ENCODE results near the gene NDC1.
"Not testable (repeated sequence)": the region's sequence is repeated elsewhere in the genome, so short reads cannot be mapped to it uniquely, and the experiment has no call there.

Gene NDC1

DNA sequence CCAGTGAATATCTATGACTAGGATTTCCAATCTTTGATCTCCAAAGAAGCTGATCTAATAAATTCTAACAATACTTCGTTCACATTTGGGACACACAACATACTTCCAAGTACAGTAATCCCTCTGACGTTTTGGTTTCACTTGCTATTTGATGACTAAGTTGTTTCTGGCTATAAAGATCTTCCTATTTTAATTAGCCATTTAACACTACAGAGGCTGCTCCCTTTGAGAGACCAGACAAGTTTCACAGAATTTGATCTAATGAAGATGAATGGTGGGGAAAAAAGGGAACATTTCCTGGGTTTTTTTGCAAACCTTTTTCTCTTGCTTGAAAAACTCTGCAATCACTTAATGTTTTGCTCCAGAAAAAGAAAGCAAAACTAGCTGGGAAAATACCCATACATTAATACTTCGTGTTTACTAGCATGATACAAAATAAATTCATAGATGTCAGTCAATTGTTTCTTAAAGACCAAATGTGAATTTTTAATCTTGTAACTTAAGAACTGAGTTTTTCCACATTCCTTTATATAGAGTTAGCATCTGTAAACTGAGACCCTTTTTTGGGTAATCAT, 71.2 kb downstream of the NDC1 start:
- Histone ChIP-seq H3K4me1 (ENCODE audit: control insufficient read depth, insufficient read depth, low read length) (no peaks in the 10 kb centered on the region), H3K9me3 (ENCODE audit: control insufficient read depth in 2 of 2, low read length in 2 of 2) (no peaks in the 10 kb centered on the region), H3K36me3 (ENCODE audit: control insufficient read depth in 2 of 2, insufficient read depth in 2 of 2, low read length in 2 of 2) (peaks cover 0 to 5% of the 10 kb centered on the region in 2 donors), H3K4me3 (ENCODE audit: low read length in 2 of 2) (no peak overlapping the region), H3K27ac (ENCODE audit: low read length) (no peak overlapping the region), H3K27me3 (ENCODE audit: control insufficient read depth in 1 of 2, insufficient read depth in 2 of 2, low read length in 2 of 2) (no peaks in the 10 kb centered on the region), H3K9ac (ENCODE audit: low read length in 2 of 2) (no peak overlapping the region)

- no peaks in the 10 kb centered on the region for H3K4me1 ChIP-seq (ENCODE audit: control insufficient read depth, insufficient read depth, low read length)
- H3K27ac ChIP-seq (ENCODE audit: low read length) = no peak overlapping the region
- no peaks in the 10 kb centered on the region for H3K9me3 ChIP-seq (ENCODE audit: control insufficient read depth in 2 of 2, low read length in 2 of 2)
- H3K27me3 ChIP-seq (ENCODE audit: control insufficient read depth in 1 of 2, insufficient read depth in 2 of 2, low read length in 2 of 2) = no peaks in the 10 kb centered on the region
- H3K4me3 ChIP-seq (ENCODE audit: low read length in 2 of 2) = no peak overlapping the region
- H3K36me3 ChIP-seq (ENCODE audit: control insufficient read depth in 2 of 2, insufficient read depth in 2 of 2, low read length in 2 of 2) = peaks cover 0 to 4% of the 10 kb centered on the region in 2 donors
- H3K9ac ChIP-seq (ENCODE audit: low read length in 2 of 2) = no peak overlapping the region
Measured at GRCh38 chr1:53766194-53766742, 71.8 kb downstream of the NDC1 start.

DNA sequence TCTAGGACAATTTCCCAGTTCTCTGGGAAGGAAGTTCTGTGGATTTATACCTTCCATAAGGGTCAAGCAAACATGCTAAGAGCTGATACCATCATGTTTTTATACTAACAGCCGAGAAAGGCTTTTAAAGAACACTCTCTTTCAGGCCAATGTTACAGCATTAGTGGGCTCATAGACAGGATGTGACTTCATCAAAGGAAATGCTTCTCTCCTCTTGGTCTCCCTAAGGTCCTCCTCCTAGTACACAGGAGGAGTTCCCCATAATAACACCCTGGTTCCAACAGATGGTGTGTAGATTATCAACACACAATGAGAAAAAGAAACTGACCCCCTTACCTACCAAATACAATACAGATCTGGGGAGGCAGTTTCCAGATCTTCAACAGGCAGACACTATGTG, 72.4 kb downstream of the NDC1 start:
- H3K9ac ChIP-seq (ENCODE audit: low read length in 2 of 2) = no peak overlapping the region
- H3K27me3 ChIP-seq (ENCODE audit: control insufficient read depth in 1 of 2, insufficient read depth in 2 of 2, low read length in 2 of 2) = no peaks in the 10 kb centered on the region
- no peak overlapping the region for H3K27ac ChIP-seq (ENCODE audit: low read length)
- H3K9me3 ChIP-seq (ENCODE audit: control insufficient read depth in 2 of 2, low read length in 2 of 2) = no peaks in the 10 kb centered on the region
- no peak overlapping the region for H3K4me3 ChIP-seq (ENCODE audit: low read length in 2 of 2)
- H3K36me3 ChIP-seq (ENCODE audit: control insufficient read depth in 2 of 2, insufficient read depth in 2 of 2, low read length in 2 of 2) = no peaks in the 10 kb centered on the region
- no peaks in the 10 kb centered on the region for H3K4me1 ChIP-seq (ENCODE audit: control insufficient read depth, insufficient read depth, low read length)

DNA sequence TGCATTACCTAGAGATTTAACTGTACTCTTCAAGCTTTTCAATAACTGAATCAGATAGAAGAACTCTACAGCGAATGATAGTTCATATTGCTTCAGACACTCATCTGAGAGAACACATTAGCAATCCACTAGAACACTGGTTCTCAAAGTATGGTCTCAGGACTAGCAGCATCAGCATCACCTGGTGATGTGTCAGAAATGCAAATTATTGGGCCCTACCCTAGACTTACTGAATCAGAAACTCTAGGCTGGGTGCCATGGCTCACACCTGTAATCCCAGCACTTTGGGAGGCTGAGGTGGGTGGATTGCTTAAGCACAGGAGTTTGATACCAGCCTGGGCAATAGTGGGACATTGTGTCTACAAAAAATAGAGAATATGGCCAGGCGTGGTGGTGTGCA, 74.2 kb downstream of the NDC1 start:
- H3K4me3 ChIP-seq (ENCODE audit: low read length in 2 of 2) = no peak overlapping the region
- no peaks in the 10 kb centered on the region for H3K36me3 ChIP-seq (ENCODE audit: control insufficient read depth in 2 of 2, insufficient read depth in 2 of 2, low read length in 2 of 2)
- H3K27me3 ChIP-seq (ENCODE audit: control insufficient read depth in 1 of 2, insufficient read depth in 2 of 2, low read length in 2 of 2) = no peaks in the 10 kb centered on the region
- no peaks in the 10 kb centered on the region for H3K9me3 ChIP-seq (ENCODE audit: control insufficient read depth in 2 of 2, low read length in 2 of 2)
- H3K9ac ChIP-seq (ENCODE audit: low read length in 2 of 2) = no peak overlapping the region
- H3K4me1 ChIP-seq (ENCODE audit: control insufficient read depth, insufficient read depth, low read length) = no peaks in the 10 kb centered on the region
- no peak overlapping the region for H3K27ac ChIP-seq (ENCODE audit: low read length)

- H3K27me3 ChIP-seq (ENCODE audit: control insufficient read depth in 1 of 2, insufficient read depth in 2 of 2, low read length in 2 of 2) = no peaks in the 10 kb centered on the region
- H3K27ac ChIP-seq (ENCODE audit: low read length) = no peak overlapping the region
- no peak overlapping the region for H3K4me3 ChIP-seq (ENCODE audit: low read length in 2 of 2)
- no peaks in the 10 kb centered on the region for H3K4me1 ChIP-seq (ENCODE audit: control insufficient read depth, insufficient read depth, low read length)
- no peaks in the 10 kb centered on the region for H3K9me3 ChIP-seq (ENCODE audit: control insufficient read depth in 2 of 2, low read length in 2 of 2)
- no peaks in the 10 kb centered on the region for H3K36me3 ChIP-seq (ENCODE audit: control insufficient read depth in 2 of 2, insufficient read depth in 2 of 2, low read length in 2 of 2)
- H3K9ac ChIP-seq (ENCODE audit: low read length in 2 of 2) = no peak overlapping the region
Measured at GRCh38 chr1:53763461-53763860, 74.6 kb downstream of the NDC1 start.

- not testable (repeated sequence) for H3K9ac ChIP-seq (ENCODE audit: low read length in 2 of 2); H3K36me3 ChIP-seq (ENCODE audit: control insufficient read depth in 2 of 2, insufficient read depth in 2 of 2, low read length in 2 of 2); H3K27me3 ChIP-seq (ENCODE audit: control insufficient read depth in 1 of 2, insufficient read depth in 2 of 2, low read length in 2 of 2); H3K4me3 ChIP-seq (ENCODE audit: low read length in 2 of 2); H3K4me1 ChIP-seq (ENCODE audit: control insufficient read depth, insufficient read depth, low read length); H3K9me3 ChIP-seq (ENCODE audit: control insufficient read depth in 2 of 2, low read length in 2 of 2); H3K27ac ChIP-seq (ENCODE audit: low read length)
Measured at GRCh38 chr1:53760497-53760896, 77.6 kb downstream of the NDC1 start.

- Histone ChIP-seq H3K4me1 (ENCODE audit: control insufficient read depth, insufficient read depth, low read length) (no peaks in the 10 kb centered on the region), H3K4me3 (ENCODE audit: low read length in 2 of 2) (no peak overlapping the region), H3K9me3 (ENCODE audit: control insufficient read depth in 2 of 2, low read length in 2 of 2) (no peaks in the 10 kb centered on the region), H3K36me3 (ENCODE audit: control insufficient read depth in 2 of 2, insufficient read depth in 2 of 2, low read length in 2 of 2) (no peaks in the 10 kb centered on the region), H3K27ac (ENCODE audit: low read length) (no peak overlapping the region), H3K27me3 (ENCODE audit: control insufficient read depth in 1 of 2, insufficient read depth in 2 of 2, low read length in 2 of 2) (no peaks in the 10 kb centered on the region), H3K9ac (ENCODE audit: low read length in 2 of 2) (no peak overlapping the region)
Measured at GRCh38 chr1:53755874-53756273, 82.2 kb downstream of the NDC1 start.

DNA sequence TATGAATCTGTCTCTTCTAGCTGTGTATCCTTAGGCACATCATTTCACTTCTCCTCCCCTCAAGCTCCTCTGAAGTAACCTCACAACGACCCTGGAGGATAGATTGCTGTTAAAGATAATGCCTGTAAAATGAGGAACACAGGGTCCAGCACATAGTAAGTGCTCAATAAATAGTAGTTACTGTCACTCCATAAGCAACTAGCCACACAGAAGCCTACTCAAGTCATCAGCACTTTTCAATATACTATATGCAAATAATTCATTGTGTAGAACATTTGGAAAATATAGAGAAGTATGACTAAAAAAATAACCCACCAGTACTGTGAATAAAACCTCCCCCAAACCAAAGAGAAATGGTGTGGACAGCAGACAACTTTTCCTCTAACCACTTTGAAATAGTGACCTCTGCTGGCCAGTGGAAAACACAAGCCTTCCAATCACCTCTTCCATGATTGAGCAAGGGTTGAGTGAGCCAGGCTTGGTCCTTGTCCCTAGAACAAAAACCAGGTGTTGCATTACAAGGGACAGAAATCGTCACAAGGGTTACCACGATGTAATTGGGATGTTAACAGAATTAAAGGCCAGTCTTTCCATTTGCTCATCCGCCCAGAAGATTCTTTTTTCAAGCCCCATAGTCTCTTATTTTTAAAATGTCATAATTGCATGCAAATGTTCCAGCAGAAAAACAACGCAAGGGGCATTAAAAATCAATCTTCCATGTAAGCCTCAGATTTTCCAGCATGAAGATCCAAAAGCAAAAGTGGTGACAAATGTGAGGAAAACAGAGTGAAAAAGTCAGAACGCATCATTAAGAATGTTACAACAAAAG, 83.4 kb downstream of the NDC1 start:
- H3K9me3 ChIP-seq (ENCODE audit: control insufficient read depth in 2 of 2, low read length in 2 of 2) = no peaks in the 10 kb centered on the region
- no peak overlapping the region for H3K4me3 ChIP-seq (ENCODE audit: low read length in 2 of 2)
- no peaks in the 10 kb centered on the region for H3K27me3 ChIP-seq (ENCODE audit: control insufficient read depth in 1 of 2, insufficient read depth in 2 of 2, low read length in 2 of 2)
- no peak overlapping the region for H3K9ac ChIP-seq (ENCODE audit: low read length in 2 of 2)
- no peak overlapping the region for H3K27ac ChIP-seq (ENCODE audit: low read length)
- H3K36me3 ChIP-seq (ENCODE audit: control insufficient read depth in 2 of 2, insufficient read depth in 2 of 2, low read length in 2 of 2) = no peaks in the 10 kb centered on the region
- no peaks in the 10 kb centered on the region for H3K4me1 ChIP-seq (ENCODE audit: control insufficient read depth, insufficient read depth, low read length)

DNA sequence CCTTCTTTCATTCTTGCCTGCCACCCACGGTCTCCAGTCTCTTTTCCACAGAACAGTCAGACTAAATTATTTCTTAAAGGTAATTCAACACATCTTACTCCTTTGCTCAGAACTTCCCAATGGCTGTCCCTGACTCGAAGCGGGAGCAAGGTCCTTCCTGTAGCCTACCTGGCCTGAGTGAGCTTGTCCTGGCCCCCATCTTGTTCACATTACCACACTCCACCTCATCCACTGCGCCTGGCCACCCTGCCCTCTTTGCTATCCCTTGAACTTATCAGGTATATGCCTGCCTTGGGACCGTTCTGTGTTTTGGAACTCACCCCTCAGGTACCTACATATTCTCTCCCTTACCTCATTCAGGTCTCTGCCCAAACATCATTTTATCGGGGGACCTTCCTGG, 85.8 kb downstream of the NDC1 start:
- H3K4me1 ChIP-seq (ENCODE audit: control insufficient read depth, insufficient read depth, low read length) = no peaks in the 10 kb centered on the region
- no peaks in the 10 kb centered on the region for H3K9me3 ChIP-seq (ENCODE audit: control insufficient read depth in 2 of 2, low read length in 2 of 2)
- no peak overlapping the region for H3K9ac ChIP-seq (ENCODE audit: low read length in 2 of 2)
- H3K36me3 ChIP-seq (ENCODE audit: control insufficient read depth in 2 of 2, insufficient read depth in 2 of 2, low read length in 2 of 2) = no peaks in the 10 kb centered on the region
- H3K27ac ChIP-seq (ENCODE audit: low read length) = no peak overlapping the region
- H3K4me3 ChIP-seq (ENCODE audit: low read length in 2 of 2) = no peak overlapping the region
- peaks cover 0 to 2% of the 10 kb centered on the region in 2 donors for H3K27me3 ChIP-seq (ENCODE audit: control insufficient read depth in 1 of 2, insufficient read depth in 2 of 2, low read length in 2 of 2)

DNA sequence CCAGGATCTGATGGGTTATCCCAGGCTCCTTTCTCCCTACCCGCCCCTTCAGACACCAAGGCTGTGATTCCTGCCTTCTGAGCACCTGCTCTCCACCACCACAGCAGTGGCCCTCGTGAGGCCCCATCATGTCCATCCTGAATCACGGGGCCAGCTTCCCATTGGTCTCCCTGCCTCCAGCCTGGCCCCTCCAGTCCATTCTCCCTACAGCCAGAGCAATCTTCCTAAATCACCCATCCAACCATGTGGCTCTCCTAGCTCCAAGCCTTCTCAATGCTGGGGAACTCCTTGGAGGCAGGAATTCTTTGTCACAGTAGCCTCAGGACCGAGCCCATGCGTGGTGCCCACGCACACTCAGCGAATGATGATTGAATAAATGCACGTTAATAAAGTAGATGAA, 90.3 kb downstream of the NDC1 start:
- Histone ChIP-seq H3K27ac (ENCODE audit: low read length) (no peak overlapping the region), H3K9ac (ENCODE audit: low read length in 2 of 2) (no peak overlapping the region), H3K36me3 (ENCODE audit: control insufficient read depth in 2 of 2, insufficient read depth in 2 of 2, low read length in 2 of 2) (no peaks in the 10 kb centered on the region), H3K4me3 (ENCODE audit: low read length in 2 of 2) (no peak overlapping the region), H3K9me3 (ENCODE audit: control insufficient read depth in 2 of 2, low read length in 2 of 2) (no peaks in the 10 kb centered on the region), H3K27me3 (ENCODE audit: control insufficient read depth in 1 of 2, insufficient read depth in 2 of 2, low read length in 2 of 2) (peaks cover 9 to 10% of the 10 kb centered on the region in 2 donors), H3K4me1 (ENCODE audit: control insufficient read depth, insufficient read depth, low read length) (no peaks in the 10 kb centered on the region)

DNA sequence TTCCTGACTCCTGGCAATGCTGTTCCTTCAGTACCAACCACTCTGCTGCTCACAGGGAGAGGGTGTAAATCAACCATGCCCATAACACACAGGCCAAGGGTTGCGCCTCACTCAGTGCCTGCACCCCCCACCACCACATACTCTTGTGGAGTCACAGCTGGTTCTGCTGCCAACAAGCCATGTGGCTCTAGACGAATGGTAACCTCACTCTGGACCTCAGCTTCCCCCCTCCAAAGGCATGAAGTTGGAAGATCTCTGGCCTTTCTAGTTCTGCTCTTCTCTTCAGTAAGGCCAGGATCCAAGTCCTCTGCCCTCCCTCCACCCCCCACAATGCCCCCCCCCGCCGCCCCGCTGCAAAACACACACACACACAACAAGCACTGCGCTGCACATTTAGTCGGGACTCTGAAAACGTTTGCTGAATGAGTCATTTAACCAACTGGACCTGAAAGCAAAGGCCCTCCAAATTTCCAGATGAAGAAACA, 97.4 kb downstream of the NDC1 start:
- H3K27ac ChIP-seq (ENCODE audit: low read length) = no peak overlapping the region
- H3K4me1 ChIP-seq (ENCODE audit: control insufficient read depth, insufficient read depth, low read length) = peaks cover 20% of the 10 kb centered on the region
- H3K9me3 ChIP-seq (ENCODE audit: control insufficient read depth in 2 of 2, low read length in 2 of 2) = no peaks in the 10 kb centered on the region
- H3K9ac ChIP-seq (ENCODE audit: low read length in 2 of 2) = no peak overlapping the region
- H3K4me3 ChIP-seq (ENCODE audit: low read length in 2 of 2) = no peak overlapping the region
- no peaks in the 10 kb centered on the region for H3K36me3 ChIP-seq (ENCODE audit: control insufficient read depth in 2 of 2, insufficient read depth in 2 of 2, low read length in 2 of 2)
- H3K27me3 ChIP-seq (ENCODE audit: control insufficient read depth in 1 of 2, insufficient read depth in 2 of 2, low read length in 2 of 2) = peaks cover 27 to 53% of the 10 kb centered on the region in 2 donors
